Measurements from ENCODE around the gene SMAD9.
A peak's percentile ranks its signal among the peaks of the same experiment; 100 is the strongest.

Gene SMAD9

GRCh38 chr13:36919833-36920615 lies at the start of gene SMAD9:
Gene SMAD9, minus strand, starts transcription at chr13:36920238. Its CDS starts 40,549 bp downstream, at chr13:36879689.
- DNase-seq, result peak; percentile 37 to 77

GRCh38 chr13:36966404-36966803 lies 46.4 kb upstream of the SMAD9 start:
- DNase-seq, result no peak

- no peak for DNase-seq
Observed at GRCh38 chr13:36965767-36966166, 45.7 kb upstream of the SMAD9 start.

- no peak for DNase-seq
Observed at GRCh38 chr13:36959456-36960116, 39.5 kb upstream of the SMAD9 start.

GRCh38 chr13:36954542-36954941 lies 34.5 kb upstream of the SMAD9 start:
- no peak for DNase-seq

GRCh38 chr13:36950920-36951319 lies 30.9 kb upstream of the SMAD9 start:
- DNase-seq, result no peak

GRCh38 chr13:36950330-36950729 lies 30.3 kb upstream of the SMAD9 start:
- no peak for DNase-seq

- DNase-seq, result no peak
Observed at GRCh38 chr13:36945078-36945477, 25.0 kb upstream of the SMAD9 start.

GRCh38 chr13:36925603-36926002 lies 5.6 kb upstream of the SMAD9 start:
- DNase-seq, result no peak

GRCh38 chr13:36924001-36924400 lies 4.0 kb upstream of the SMAD9 start:
- no peak for DNase-seq

GRCh38 chr13:36921631-36922301 lies 1.7 kb upstream of the SMAD9 start:
- DNase-seq, result no peak

GRCh38 chr13:36920616-36921185 lies 663 bp upstream of the SMAD9 start:
- peak in 1 of 2 experiments; percentile 22 for DNase-seq

GRCh38 chr13:36919171-36919832 lies 736 bp downstream of the SMAD9 start:
- DNase-seq, result peak; percentile 46 to 59

GRCh38 chr13:36918246-36919131 lies 1.5 kb downstream of the SMAD9 start:
- DNase-seq, result peak in 1 of 2 experiments; percentile 48

- DNase-seq, result no peak
Observed at GRCh38 chr13:36917311-36917710, 2.7 kb downstream of the SMAD9 start.

- no peak for DNase-seq
Observed at GRCh38 chr13:36915896-36916640, 4.0 kb downstream of the SMAD9 start.

GRCh38 chr13:36915106-36915505 lies 4.9 kb downstream of the SMAD9 start:
- no peak for DNase-seq

- no peak for DNase-seq
Observed at GRCh38 chr13:36914648-36915047, 5.4 kb downstream of the SMAD9 start.

GRCh38 chr13:36913463-36913862 lies 6.6 kb downstream of the SMAD9 start:
- DNase-seq, result no peak

- DNase-seq, result no peak
Observed at GRCh38 chr13:36912973-36913372, 7.1 kb downstream of the SMAD9 start.

- no peak for DNase-seq
Observed at GRCh38 chr13:36912369-36912768, 7.7 kb downstream of the SMAD9 start.
